Suprapubic skin (tissue), 3 donors: ENCODE results near the gene NACC2.

Experiments
- CTCF ChIP-seq, 2 donors: fragments of 200-600 bp in 1 of 2; fragments of 450-650 bp in 1 of 2; sonication (generic) in 1 of 2; IDR thresholded peaks; one replicate each; pipeline ENCODE4 v1.5.1; 2016 to 2019; ENCODE audit warnings: antibody characterized with exemption in 2 of 2, mild to moderate bottlenecking in 1 of 2, moderate library complexity in 1 of 2
- EP300 ChIP-seq: sonication (generic); formaldehyde crosslinking; IDR thresholded peaks from one replicate; pipeline ENCODE4 v1.6.1; 2017; ENCODE audit warnings: antibody characterized with exemption
- POLR2A ChIP-seq, 2 donors: fragments of 450-650 bp; IDR thresholded peaks; one replicate each; pipeline ENCODE4 v1.6.1; 2017; ENCODE audit warnings: antibody characterized with exemption in 2 of 2, mild to moderate bottlenecking in 2 of 2, moderate library complexity in 2 of 2

GRCh38 chr9:136004219-136004618 lies 90.9 kb downstream of the NACC2 start:
- no peak for TF ChIP-seq EP300
- TF ChIP-seq CTCF (IDR thresholded peaks at IDR 0.05) = no peak
- TF ChIP-seq POLR2A (IDR thresholded peaks at IDR 0.05) = no peak
